ENCODE measurements around the gene SEMA4D. TPM values are rescaled to one million over a fixed set of nuclear protein-coding genes. Genes with fewer than 3 reads are reported as not detected.

SEMA4D gene
- total and polyA plus RNA-seq, 2 experiments from 2014 or later, result 9.4 to 10.4 TPM

- no peak overlapping the region for H3K4me3 ChIP-seq
- no peak for DNase-seq (ENCODE audit: low spot score)
- no peaks in the 10 kb centered on the region for H3K9me2 ChIP-seq (replicated peaks; ENCODE audit: insufficient read depth)
- 78% methylated on average over 2 of the region's 2 CpGs for WGBS (ENCODE audit: low lambda C conversion rate, missing lambda C conversion rate)
- H3K9me3 ChIP-seq (ENCODE audit: low read depth), result no peaks in the 10 kb centered on the region
- no peak overlapping the region for H3K4me2 ChIP-seq
- H3K27ac ChIP-seq, result no peak overlapping the region
- H3K36me3 ChIP-seq (replicated peaks; ENCODE audit: insufficient read depth, low read depth), result no peaks in the 10 kb centered on the region
- peaks cover 5% of the 10 kb centered on the region for H3K79me2 ChIP-seq
- H4K20me1 ChIP-seq (ENCODE audit: insufficient read depth, poor library complexity, severe bottlenecking), result no peaks in the 10 kb centered on the region
- no peaks in the 10 kb centered on the region for H3K27me3 ChIP-seq
- H3K4me1 ChIP-seq (ENCODE audit: insufficient read depth), result no peaks in the 10 kb centered on the region
- TF ChIP-seq CTCF (IDR thresholded peaks at IDR 0.05; ENCODE audit: poor library complexity), result no peak
- TF ChIP-seq EZH2phosphoT487 (IDR thresholded peaks at IDR 0.05; ENCODE audit: low read depth, severe bottlenecking, unreplicated experiment), result no peak
- no peak for TF ChIP-seq EZH2 (IDR thresholded peaks at IDR 0.05; ENCODE audit: borderline replicate concordance)
- H2AFZ ChIP-seq, result no peak overlapping the region
Observed at GRCh38 chr9:89350988-89351557, 146.8 kb downstream of the SEMA4D start.

DNA sequence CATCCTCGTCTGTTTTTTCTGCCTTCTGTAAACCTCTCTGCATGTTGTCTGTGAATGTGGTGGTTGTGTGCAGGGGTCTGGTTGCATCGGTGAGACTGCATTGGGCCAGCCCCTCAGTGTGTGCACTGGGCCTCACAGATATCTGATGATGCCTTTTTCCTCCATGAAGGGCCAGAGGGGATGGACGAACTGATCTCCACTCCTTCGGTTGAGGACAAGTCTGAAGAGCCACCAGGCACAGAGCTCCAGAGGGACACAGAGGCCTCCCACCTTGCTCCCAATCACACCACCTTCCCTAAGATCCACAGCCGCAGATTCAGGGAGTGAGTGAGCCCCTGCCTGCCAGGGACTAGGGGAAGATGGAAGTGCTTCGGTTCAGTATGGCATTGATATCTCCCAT, 148.3 kb downstream of the SEMA4D start:
- no peaks in the 10 kb centered on the region for H3K27me3 ChIP-seq
- peaks cover 5% of the 10 kb centered on the region for H3K79me2 ChIP-seq
- TF ChIP-seq EZH2 (IDR thresholded peaks at IDR 0.05; ENCODE audit: borderline replicate concordance), result no peak
- no peak for TF ChIP-seq CTCF (IDR thresholded peaks at IDR 0.05; ENCODE audit: poor library complexity)
- TF ChIP-seq EZH2phosphoT487 (IDR thresholded peaks at IDR 0.05; ENCODE audit: low read depth, severe bottlenecking, unreplicated experiment), result no peak
- no peaks in the 10 kb centered on the region for H3K9me2 ChIP-seq (replicated peaks; ENCODE audit: insufficient read depth)
- H4K20me1 ChIP-seq (ENCODE audit: insufficient read depth, poor library complexity, severe bottlenecking), result no peaks in the 10 kb centered on the region
- no peak for DNase-seq (ENCODE audit: low spot score)
- no peak overlapping the region for H3K4me2 ChIP-seq
- 93% methylated on average over 6 of the region's 6 CpGs for WGBS (ENCODE audit: low lambda C conversion rate, missing lambda C conversion rate)
- no peak overlapping the region for H3K4me3 ChIP-seq
- no peak overlapping the region for H2AFZ ChIP-seq
- no peak overlapping the region for H3K27ac ChIP-seq
- no peaks in the 10 kb centered on the region for H3K9me3 ChIP-seq (ENCODE audit: low read depth)
- no peaks in the 10 kb centered on the region for H3K4me1 ChIP-seq (ENCODE audit: insufficient read depth)
- H3K36me3 ChIP-seq (replicated peaks; ENCODE audit: insufficient read depth, low read depth), result no peaks in the 10 kb centered on the region

DNA sequence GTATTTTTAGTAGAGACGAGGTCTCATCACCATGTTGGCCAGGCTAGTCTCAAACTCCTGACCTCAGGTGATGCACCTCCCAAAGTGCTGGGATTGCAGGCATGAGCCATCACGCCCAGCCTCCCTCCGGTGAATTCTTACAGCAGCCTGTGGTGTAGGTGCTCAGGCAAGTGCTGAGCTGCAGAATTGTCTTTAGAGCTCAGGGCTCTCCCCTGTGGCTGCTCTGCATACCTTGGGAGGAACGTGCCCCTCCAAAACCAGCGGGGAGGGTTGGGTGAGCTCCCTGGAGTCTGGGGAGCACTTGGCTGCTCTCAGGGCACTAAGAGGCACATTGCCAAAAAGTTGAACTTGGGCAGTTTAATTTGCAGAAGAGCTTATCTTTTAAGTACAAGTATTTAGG, 150.3 kb downstream of the SEMA4D start:
- no peaks in the 10 kb centered on the region for H3K9me2 ChIP-seq (replicated peaks; ENCODE audit: insufficient read depth)
- H3K4me3 ChIP-seq, result no peak overlapping the region
- no peak overlapping the region for H3K4me2 ChIP-seq
- TF ChIP-seq EZH2 (IDR thresholded peaks at IDR 0.05; ENCODE audit: borderline replicate concordance), result no peak
- TF ChIP-seq EZH2phosphoT487 (IDR thresholded peaks at IDR 0.05; ENCODE audit: low read depth, severe bottlenecking, unreplicated experiment), result no peak
- TF ChIP-seq CTCF (IDR thresholded peaks at IDR 0.05; ENCODE audit: poor library complexity), result no peak
- no peak overlapping the region for H3K27ac ChIP-seq
- H3K36me3 ChIP-seq (replicated peaks; ENCODE audit: insufficient read depth, low read depth), result peaks cover 8% of the 10 kb centered on the region
- no peak for DNase-seq (ENCODE audit: low spot score)
- no peaks in the 10 kb centered on the region for H3K9me3 ChIP-seq (ENCODE audit: low read depth)
- H3K4me1 ChIP-seq (ENCODE audit: insufficient read depth), result no peaks in the 10 kb centered on the region
- H4K20me1 ChIP-seq (ENCODE audit: insufficient read depth, poor library complexity, severe bottlenecking), result no peaks in the 10 kb centered on the region
- H3K27me3 ChIP-seq, result no peaks in the 10 kb centered on the region
- no peak overlapping the region for H2AFZ ChIP-seq
- peaks cover 3% of the 10 kb centered on the region for H3K79me2 ChIP-seq
- 91% methylated on average over 5 of the region's 5 CpGs for WGBS (ENCODE audit: low lambda C conversion rate, missing lambda C conversion rate)
